A549 (cell line): ENCODE data around the gene SPECC1.

ENCODE experiments used
- CHD2 ChIP-seq: fragments of 150-350 bp; IDR thresholded peaks from 2 replicates; pipeline ENCODE4 v1.6.1; 2014; ENCODE audit warnings: low read length; ENCODE audit not compliant: partially characterized antibody
- CHD4 ChIP-seq: fragments of 200-600 bp; sonication (generic); IDR thresholded peaks from 2 replicates; pipeline ENCODE4 v1.6.1; 2016; ENCODE audit warnings: antibody characterized with exemption, mild to moderate bottlenecking, borderline replicate concordance
- EP300 ChIP-seq, 2 experiments: fragments of >200 bp; sonication (Bioruptor Twin); formaldehyde crosslinking; IDR thresholded peaks; 2 replicates in 1 of 2; 3 replicates in 1 of 2; pipeline ENCODE4 v1.6.1; 2016 to 2017
- KDM1A ChIP-seq: fragments of 200-600 bp; sonication (generic); IDR thresholded peaks from 2 replicates; pipeline ENCODE4 v1.6.1; 2016; ENCODE audit warnings: low read depth, mild to moderate bottlenecking
- MAZ ChIP-seq: fragments of 150-350 bp; IDR thresholded peaks from 2 replicates; pipeline ENCODE4 v1.6.1; 2014; ENCODE audit warnings: antibody characterized with exemption, low read depth, low read length, borderline replicate concordance
- POLR2A ChIP-seq: IDR thresholded peaks from 2 replicates; pipeline ENCODE4 v1.6.1; 2012; ENCODE audit warnings: mild to moderate bottlenecking, low read length
- RAD21 ChIP-seq, 2 experiments: fragments of >200 bp in 1 of 2; sonication (Bioruptor Twin) in 1 of 2; formaldehyde crosslinking in 1 of 2; IDR thresholded peaks in 1 of 2; conservative IDR thresholded peaks in 1 of 2; 2 replicates in 1 of 2; 3 replicates in 1 of 2; pipeline ENCODE4 v1.6.1; 2012 to 2018; ENCODE audit warnings: inconsistent platforms in 1 of 2
- ZFP36 ChIP-seq: fragments of 450-650 bp; IDR thresholded peaks from 2 replicates; pipeline ENCODE4 v1.6.1; 2014; ENCODE audit warnings: borderline replicate concordance; ENCODE audit not compliant: partially characterized antibody
- TF ChIP-seq, protein P1 (sequence below): fragments of >200 bp; sonication (Bioruptor Twin); formaldehyde crosslinking; IDR thresholded peaks from 3 replicates; pipeline ENCODE4 v1.5.1; 2016

DNA sequence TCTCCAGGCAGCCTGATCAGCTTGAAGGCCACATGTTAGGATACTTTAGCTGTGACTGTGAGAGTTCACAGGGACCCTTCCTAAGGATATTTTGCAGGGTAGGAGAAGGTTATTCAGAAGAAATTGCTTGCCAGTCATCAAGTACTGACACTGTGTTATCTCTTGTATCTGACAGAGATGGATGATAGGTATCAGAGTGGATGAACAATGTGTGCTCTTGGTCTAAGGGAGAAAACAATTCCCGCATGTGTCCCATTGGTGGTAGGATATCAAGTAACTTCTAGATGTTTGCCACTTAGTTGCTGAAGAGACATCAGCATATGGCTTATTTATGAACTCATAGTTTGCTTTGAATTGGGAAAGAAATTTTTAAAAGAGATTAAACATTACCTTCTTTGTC, 219.3 kb downstream of the SPECC1 start:
- no peak for TF ChIP-seq CHD4
- no peak for TF ChIP-seq ZFP36
- no peak for TF ChIP-seq KDM1A
- TF ChIP-seq CHD2 = no peak
- no peak for TF ChIP-seq RAD21 (conservative IDR thresholded peaks at IDR 0.05 in 1 of 2, IDR thresholded peaks at IDR 0.05 in 1 of 2)
- no peak for TF ChIP-seq EP300 (IDR thresholded peaks at IDR 0.05)
- TF ChIP-seq, protein P1, sequence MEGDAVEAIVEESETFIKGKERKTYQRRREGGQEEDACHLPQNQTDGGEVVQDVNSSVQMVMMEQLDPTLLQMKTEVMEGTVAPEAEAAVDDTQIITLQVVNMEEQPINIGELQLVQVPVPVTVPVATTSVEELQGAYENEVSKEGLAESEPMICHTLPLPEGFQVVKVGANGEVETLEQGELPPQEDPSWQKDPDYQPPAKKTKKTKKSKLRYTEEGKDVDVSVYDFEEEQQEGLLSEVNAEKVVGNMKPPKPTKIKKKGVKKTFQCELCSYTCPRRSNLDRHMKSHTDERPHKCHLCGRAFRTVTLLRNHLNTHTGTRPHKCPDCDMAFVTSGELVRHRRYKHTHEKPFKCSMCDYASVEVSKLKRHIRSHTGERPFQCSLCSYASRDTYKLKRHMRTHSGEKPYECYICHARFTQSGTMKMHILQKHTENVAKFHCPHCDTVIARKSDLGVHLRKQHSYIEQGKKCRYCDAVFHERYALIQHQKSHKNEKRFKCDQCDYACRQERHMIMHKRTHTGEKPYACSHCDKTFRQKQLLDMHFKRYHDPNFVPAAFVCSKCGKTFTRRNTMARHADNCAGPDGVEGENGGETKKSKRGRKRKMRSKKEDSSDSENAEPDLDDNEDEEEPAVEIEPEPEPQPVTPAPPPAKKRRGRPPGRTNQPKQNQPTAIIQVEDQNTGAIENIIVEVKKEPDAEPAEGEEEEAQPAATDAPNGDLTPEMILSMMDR = no peak
- no peak for TF ChIP-seq MAZ
- no peak for TF ChIP-seq POLR2A
